GM12873 (cell line): ENCODE measurements around the gene AK4.

Source experiments
- TF ChIP-seq, protein P1 (sequence below): IDR thresholded peaks from 2 replicates; pipeline ENCODE4 v1.5.1; 2012; ENCODE audit warnings: low read depth, mild to moderate bottlenecking, moderate library complexity, low read length, control low read depth; ENCODE audit not compliant: insufficient read depth; ENCODE audit errors: missing control alignments

Gene AK4

DNA sequence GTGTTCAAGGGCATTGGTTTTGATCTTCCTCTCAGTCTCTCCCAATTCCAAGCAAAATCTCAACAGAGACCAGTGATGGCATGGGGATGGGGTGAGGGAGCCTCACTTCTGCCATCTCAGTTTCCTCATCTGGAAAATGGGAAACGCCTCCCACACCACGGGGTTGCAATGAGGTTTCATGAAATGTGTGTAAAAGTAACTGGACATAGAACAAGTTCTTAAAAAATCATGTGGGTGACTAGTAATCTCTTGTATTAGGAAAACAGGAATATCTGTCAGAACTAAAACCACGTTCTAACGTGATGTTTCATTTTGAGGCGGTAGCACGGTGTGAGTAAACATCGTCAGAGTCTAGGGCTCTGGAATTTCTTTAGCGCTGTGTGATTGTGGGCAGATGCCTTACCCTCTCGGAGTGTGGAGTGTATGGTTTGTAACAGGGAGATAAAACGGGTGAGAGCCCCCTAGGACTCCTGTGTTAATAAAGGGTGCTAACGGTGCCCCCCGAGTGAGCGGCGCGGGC lies 105.9 kb downstream of the AK4 start:
- TF ChIP-seq, protein P1, sequence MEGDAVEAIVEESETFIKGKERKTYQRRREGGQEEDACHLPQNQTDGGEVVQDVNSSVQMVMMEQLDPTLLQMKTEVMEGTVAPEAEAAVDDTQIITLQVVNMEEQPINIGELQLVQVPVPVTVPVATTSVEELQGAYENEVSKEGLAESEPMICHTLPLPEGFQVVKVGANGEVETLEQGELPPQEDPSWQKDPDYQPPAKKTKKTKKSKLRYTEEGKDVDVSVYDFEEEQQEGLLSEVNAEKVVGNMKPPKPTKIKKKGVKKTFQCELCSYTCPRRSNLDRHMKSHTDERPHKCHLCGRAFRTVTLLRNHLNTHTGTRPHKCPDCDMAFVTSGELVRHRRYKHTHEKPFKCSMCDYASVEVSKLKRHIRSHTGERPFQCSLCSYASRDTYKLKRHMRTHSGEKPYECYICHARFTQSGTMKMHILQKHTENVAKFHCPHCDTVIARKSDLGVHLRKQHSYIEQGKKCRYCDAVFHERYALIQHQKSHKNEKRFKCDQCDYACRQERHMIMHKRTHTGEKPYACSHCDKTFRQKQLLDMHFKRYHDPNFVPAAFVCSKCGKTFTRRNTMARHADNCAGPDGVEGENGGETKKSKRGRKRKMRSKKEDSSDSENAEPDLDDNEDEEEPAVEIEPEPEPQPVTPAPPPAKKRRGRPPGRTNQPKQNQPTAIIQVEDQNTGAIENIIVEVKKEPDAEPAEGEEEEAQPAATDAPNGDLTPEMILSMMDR, result no peak

- TF ChIP-seq, protein P1, result peak; percentile 14
Observed at GRCh38 chr1:65254320-65255034, 106.5 kb downstream of the AK4 start.

DNA sequence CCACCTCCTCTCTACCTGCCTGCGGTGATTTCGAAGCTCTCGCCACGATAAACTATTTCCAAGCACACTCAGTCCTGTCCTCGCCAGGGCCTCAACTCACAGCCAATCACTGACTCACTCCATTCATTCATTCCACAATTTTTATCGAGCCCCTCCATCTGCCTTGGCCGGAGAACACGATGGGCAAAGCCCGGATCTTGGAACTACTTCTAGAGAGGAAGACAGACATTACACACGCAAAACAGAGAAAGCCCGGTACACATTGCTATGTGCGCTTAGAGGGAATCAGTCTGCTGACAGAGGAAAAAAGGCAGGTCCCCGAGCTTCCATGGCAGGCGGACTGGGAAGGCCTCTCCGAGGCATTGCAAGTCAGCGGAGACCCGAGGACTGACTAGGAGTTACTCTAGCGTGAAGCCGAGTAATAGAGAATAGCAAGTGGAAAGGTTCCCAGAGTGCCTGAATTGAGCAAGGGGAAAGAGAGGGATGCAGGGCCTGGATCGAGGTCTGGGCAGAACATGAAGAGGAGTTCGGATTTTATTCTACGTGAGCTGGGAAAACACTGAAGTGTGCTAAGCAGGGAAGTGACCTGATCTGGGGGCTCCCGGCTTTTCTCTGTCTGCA lies 107.1 kb downstream of the AK4 start:
- TF ChIP-seq, protein P1, result no peak

DNA sequence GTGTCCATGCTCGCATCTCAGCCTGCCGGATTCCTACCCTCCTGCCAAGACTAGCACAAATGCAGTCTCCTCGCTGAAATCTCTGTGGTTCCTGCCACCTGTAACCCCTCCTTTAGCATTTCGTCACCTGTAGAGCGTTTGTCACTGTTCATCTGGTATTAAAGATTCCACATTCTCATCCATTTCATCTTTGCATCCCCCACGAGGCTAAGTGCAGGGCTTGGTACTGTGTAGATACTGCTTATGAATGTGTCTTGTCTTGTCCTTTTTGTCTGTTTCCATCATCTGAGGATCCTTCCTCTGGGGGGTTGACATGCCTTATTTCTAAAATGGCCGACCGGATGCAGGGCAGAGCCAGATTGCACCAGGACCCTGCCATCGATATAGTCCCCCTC lies 107.7 kb downstream of the AK4 start:
- TF ChIP-seq, protein P1, result no peak

DNA sequence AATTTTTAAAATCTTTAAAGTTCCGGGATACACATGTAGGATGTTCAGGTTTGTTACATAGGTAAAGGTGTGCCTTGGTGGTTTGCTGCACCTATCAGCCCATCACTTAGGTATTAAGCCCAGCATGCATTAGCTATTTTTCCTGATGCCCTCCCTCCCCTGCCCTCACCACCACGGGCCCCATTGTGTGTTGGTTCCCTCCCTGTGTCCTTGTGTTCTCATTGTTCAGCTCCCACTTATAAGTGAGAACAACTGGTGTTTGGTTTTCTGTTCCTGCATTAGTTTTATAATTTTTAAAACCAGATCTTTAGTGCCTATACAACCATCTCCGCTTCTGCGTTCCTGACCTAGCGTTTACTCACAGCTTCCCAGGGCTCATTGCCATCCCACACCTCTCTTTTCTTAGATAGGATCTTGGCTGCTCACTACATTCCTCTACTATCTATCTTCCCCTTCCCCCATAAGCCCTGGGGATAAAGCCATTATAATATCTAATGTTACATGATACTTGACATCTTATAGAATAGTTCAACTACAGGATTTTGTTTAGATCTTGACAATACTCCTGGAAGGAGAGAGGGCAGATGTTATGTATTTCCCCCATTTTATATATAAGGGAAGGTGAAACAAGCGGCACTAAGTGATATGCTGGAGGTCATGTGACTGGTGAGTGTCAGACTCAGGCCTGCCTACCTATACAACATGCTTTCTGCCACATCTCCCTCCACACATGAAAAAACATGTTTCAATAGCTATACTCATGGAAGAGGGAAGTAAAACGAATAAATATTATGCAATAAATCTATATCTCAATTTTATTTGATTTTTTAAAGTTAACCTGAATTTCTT lies 109.1 kb downstream of the AK4 start:
- TF ChIP-seq, protein P1, result no peak

- TF ChIP-seq, protein P1, result no peak
Observed at GRCh38 chr1:65258106-65258505, 110.1 kb downstream of the AK4 start.

DNA sequence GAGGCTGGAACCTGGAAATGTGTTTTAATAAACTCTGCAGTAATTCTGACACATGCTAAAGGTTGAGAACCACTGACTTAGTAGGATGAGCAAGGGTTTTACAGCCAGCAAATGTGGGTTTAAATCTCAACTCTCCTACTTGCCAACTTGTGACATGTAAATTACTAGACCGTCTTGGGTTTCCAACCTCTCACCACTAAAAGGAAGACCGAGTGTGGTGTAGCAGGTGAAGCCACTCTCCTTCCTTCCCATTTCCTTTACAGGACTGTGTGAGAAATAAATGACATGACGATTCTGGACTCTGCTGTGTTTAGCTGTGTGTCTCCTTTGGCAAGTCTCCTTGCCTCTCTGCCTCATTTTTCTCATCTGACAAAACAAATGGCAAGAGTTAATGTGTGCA lies 111.8 kb downstream of the AK4 start:
- TF ChIP-seq, protein P1, result no peak
